Mesodermal cell (in vitro differentiated cells): Measurements from ENCODE around the gene ZSWIM8.

Experiments
- H3K27ac ChIP-seq: 2 replicates; pipeline ENCODE4 v1.7.0; 2013; ENCODE audit warnings: mild to moderate bottlenecking, low read depth, low read length, moderate library complexity; ENCODE audit not compliant: severe bottlenecking
- H3K36me3 ChIP-seq: 2 replicates; pipeline ENCODE4 v1.7.1; 2013; ENCODE audit warnings: mild to moderate bottlenecking, low read length, moderate library complexity; ENCODE audit not compliant: control insufficient read depth, insufficient read depth
- H3K4me1 ChIP-seq: one replicate; pipeline ENCODE4 v1.7.1; 2013; ENCODE audit warnings: mild to moderate bottlenecking, low read length; ENCODE audit not compliant: insufficient read depth, control insufficient read depth, poor library complexity, severe bottlenecking
- H3K4me3 ChIP-seq: 2 replicates; pipeline ENCODE4 v1.7.0; 2013; ENCODE audit warnings: low read length, control low read depth, mild to moderate bottlenecking; ENCODE audit not compliant: insufficient read depth, poor library complexity, severe bottlenecking; ENCODE audit errors: extremely low read depth
- H3K9me3 ChIP-seq: 2 replicates; pipeline ENCODE4 v1.7.1; 2013; ENCODE audit warnings: mild to moderate bottlenecking, low read length, moderate library complexity; ENCODE audit not compliant: control insufficient read depth
- WGBS, 2 experiments: methylation state at CpG; one replicate each; pipeline ENCODE4 v1.1.5; 2013; ENCODE audit warnings: missing lambda C conversion rate in 2 of 2; ENCODE audit not compliant: insufficient coverage in 2 of 2; 5-methylcytosine and 5-hydroxymethylcytosine counted together

Gene ZSWIM8

DNA sequence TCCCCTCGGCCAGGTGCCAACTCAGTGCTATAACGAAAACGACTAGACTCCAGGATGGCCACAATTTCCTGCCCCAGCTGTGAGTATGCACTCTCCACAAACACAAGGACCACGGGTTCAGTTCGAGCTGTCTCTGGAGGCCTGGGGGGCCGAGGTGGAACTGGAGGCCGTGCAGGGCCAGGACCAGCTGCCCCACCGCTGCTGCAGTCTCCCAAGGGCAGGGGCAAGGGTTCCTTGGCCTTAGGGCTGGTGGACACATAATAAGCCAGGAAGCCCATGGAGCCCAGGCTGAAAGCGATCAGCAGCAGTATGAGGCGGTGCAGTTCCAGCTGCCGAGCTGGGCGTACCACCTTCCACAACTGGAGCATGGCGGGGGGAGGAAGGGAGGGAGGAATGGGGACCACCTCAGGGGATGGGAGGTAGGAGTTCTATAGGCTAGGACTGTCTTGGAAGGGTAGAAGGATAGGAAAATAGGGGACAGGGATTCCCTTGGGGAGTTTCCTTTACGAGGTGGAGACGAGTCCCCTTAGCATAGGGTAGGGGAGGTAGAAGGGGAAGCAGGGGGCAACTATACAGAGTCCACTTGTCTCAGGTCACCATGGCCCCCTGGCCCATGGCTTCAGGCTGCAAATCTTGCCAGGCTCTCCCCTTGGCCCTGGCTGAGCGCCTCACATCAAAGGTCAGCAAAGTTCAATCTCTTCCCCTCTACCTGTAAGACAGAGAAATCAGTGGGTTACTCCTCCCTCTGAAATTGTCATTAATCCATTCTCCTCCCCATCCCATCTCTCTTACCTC lies 22.8 kb downstream of the ZSWIM8 start:
- Histone ChIP-seq H3K4me1 (no peaks in the 10 kb centered on the region), H3K4me3 (no peak overlapping the region), H3K36me3 (peaks cover 50% of the 10 kb centered on the region), H3K27ac (no peak overlapping the region), H3K9me3 (no peaks in the 10 kb centered on the region)
- WGBS, 2 experiments = 96% methylated on average over 15 of the region's 16 CpGs

DNA sequence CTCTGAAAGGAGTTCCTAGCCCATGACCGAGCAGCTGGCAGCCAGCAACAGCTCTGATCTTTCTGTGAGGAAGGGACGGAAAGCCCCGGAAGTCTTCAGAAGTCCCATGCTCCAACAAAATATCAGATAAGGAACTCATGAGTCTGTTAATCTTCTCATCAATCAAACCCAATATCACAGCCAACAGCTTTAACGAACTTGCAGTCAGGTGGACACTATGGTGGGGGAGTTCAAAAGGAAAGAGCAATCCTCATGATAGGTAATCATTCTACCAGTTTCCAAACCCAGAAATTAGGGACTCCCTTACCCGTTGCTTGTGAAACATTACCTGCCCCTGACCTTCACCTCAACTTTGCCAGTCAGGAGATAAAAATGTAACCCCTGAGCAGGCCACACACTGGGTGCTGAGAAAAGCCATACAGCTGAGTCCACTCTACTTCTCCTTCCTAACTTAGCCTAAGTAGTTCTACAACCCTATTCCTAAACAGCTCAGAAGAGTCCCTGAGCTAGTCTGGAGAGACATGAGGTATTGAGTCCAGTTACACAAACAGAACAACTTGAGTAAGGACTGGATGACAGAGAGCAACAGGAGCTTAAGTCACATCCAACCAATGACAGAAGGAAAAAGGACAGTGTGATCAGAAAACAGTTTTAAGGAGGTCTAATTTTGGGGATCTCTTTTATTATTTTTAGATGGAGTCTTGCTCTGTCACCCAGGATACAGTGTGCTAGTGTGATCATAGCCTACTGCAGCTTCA lies 23.8 kb downstream of the ZSWIM8 start:
- Histone ChIP-seq H3K4me3 (no peak overlapping the region), H3K27ac (no peak overlapping the region), H3K4me1 (no peaks in the 10 kb centered on the region), H3K36me3 (peaks cover 46% of the 10 kb centered on the region), H3K9me3 (no peaks in the 10 kb centered on the region)
- WGBS, 2 experiments = 70 to 72% methylated on average over 4 of the region's 5 CpGs

DNA sequence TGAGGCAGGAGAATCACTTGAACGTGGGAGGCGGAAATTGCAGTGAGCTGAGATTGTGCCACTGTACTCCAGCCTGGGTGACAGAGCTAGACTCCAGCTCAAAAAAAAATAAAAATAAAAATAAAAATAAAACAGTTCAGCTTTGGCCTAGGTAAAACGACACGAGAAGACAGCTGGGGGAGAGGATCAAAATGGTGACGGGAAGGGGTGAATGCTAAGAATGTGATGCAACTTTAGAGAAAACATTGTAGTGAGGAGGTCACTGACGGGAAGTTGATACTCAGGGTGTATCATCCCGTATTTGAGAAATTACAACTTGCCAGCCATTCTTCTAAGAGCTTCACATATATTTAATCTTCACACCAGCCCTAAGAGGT lies 24.9 kb downstream of the ZSWIM8 start:
- Histone ChIP-seq H3K36me3 (peaks cover 47% of the 10 kb centered on the region), H3K4me3 (peak overlapping the region; percentile 71), H3K27ac (no peak overlapping the region), H3K4me1 (no peaks in the 10 kb centered on the region), H3K9me3 (no peaks in the 10 kb centered on the region)
- whole genome bisulfite sequencing, 2 experiments = 88 to 90% methylated on average over 3 to 5 of the region's 7 CpGs

DNA sequence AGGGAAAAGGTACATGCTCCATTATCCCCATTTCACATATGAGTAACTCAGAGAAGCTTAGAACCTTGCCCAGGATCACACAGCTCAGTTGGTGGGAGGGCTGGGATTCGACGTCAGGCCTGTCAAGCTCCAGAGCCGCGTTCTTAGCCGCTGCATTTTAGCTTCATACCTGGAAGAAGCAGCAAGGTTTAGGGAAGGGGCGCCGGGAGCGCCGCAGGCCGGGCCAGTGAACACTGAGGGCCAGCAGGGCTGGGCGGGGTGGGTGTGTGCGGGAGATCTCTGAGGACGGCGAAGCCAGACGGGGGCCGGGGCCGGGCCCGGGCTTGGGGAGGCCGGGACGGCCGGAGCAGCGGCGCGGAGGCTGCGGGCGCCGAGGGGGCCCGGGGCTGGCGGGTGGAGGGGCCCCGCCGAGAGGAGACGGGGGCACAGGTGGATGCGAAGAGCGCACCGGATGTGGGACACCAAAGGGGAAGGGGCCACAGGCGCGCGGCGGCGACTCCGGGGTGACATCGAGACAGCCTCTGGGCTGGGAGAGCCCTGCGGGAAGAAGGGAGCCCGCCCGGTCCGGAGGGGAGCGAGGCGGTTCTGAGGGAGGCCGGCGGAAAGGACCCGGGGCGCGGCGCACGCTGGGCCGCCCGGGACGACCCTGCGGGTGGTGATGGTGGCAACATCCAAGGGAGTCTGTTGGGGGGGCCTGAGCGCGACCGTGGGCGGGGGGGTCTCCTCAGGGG lies 25.5 kb downstream of the ZSWIM8 start:
- peaks cover 41% of the 10 kb centered on the region for H3K36me3 ChIP-seq
- H3K4me1 ChIP-seq = peaks cover 2% of the 10 kb centered on the region
- no peak overlapping the region for H3K27ac ChIP-seq
- H3K4me3 ChIP-seq = peak overlapping the region; percentile 71
- 1% methylated on average over 51 to 52 of the region's 63 CpGs for WGBS, 2 experiments
- no peaks in the 10 kb centered on the region for H3K9me3 ChIP-seq

DNA sequence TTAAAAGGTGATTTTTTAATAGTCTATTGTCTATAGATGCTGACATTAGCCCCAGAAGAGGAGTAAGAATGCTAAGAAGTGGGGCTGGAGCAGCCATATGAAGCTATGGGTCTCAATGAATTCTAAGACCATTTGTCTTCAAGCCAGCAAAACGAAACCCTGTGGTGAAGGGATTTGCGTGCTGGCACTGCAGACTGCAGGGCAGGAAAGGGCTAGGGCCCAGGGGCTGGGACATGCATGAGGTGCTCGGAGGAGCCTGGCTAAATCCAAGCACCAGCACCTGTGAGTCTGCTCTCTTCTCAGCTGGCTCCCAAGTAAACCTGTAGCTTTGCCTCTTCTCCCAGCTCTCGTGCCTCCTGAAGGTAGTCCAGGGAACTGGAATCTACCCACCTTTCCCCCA lies 27.3 kb downstream of the ZSWIM8 start:
- H3K4me1 ChIP-seq = peaks cover 5% of the 10 kb centered on the region
- no peaks in the 10 kb centered on the region for H3K9me3 ChIP-seq
- H3K36me3 ChIP-seq = peaks cover 32% of the 10 kb centered on the region
- H3K27ac ChIP-seq = no peak overlapping the region
- H3K4me3 ChIP-seq = no peak overlapping the region
- whole genome bisulfite sequencing, 2 experiments = 81 to 87% methylated on average over 3 to 4 of the region's 4 CpGs

DNA sequence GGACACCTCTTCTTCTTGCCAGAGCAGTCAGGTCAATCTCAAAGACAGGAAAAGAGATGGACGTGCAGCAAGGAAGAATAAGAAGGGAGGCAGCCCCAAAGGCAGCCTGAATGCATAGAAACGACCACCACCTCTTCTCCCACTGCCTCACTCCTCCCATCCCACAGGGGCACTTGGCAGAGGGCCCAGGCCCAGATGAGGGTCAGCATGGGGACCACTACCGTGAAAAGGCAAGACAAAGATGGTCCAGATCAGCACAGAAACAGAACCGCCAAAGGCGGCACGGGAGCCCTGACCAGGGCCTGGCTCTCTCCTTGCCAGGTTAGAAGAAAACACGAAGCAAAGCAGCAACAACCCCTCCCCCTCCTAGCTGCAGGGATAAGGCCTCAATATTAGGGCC lies 27.9 kb downstream of the ZSWIM8 start:
- Histone ChIP-seq H3K27ac (no peak overlapping the region), H3K36me3 (peaks cover 28% of the 10 kb centered on the region), H3K4me3 (no peak overlapping the region), H3K4me1 (peaks cover 8% of the 10 kb centered on the region), H3K9me3 (no peaks in the 10 kb centered on the region)
- 95 to 100% methylated on average over 4 of the region's 7 CpGs for WGBS, 2 experiments

DNA sequence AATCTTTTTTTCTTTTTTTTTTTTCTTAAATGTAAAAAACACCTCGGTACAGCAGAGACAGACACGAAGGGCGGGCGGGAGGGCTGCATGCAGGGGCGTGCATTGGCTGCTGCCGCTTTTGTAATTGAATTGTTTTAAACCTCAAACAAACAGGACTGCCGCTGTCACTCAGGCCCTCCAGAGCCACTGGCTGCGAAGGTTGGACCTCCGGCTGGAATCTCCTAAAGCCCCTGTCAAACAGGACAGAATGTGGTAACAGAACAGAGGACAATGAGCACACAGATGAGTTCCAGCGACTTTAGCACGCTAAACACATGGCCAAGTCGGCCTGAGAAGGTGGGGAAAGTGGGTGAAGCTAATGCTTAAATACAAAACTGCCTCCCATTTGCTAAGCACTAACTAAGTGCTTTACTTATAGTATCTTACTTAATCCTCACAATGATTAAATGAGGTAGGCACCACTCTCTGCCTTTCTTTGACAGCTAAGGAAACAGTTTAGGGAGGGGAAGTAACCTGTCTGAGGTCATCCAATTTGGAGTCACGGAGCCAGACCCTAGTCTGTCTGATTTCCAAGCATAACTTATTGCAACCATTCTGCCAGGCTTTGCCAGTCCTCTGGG lies 29.0 kb downstream of the ZSWIM8 start:
- Histone ChIP-seq H3K9me3 (no peaks in the 10 kb centered on the region), H3K4me1 (peaks cover 11% of the 10 kb centered on the region), H3K4me3 (no peak overlapping the region), H3K36me3 (peaks cover 18% of the 10 kb centered on the region), H3K27ac (no peak overlapping the region)
- WGBS, 2 experiments = 92 to 96% methylated on average over 11 of the region's 13 CpGs

DNA sequence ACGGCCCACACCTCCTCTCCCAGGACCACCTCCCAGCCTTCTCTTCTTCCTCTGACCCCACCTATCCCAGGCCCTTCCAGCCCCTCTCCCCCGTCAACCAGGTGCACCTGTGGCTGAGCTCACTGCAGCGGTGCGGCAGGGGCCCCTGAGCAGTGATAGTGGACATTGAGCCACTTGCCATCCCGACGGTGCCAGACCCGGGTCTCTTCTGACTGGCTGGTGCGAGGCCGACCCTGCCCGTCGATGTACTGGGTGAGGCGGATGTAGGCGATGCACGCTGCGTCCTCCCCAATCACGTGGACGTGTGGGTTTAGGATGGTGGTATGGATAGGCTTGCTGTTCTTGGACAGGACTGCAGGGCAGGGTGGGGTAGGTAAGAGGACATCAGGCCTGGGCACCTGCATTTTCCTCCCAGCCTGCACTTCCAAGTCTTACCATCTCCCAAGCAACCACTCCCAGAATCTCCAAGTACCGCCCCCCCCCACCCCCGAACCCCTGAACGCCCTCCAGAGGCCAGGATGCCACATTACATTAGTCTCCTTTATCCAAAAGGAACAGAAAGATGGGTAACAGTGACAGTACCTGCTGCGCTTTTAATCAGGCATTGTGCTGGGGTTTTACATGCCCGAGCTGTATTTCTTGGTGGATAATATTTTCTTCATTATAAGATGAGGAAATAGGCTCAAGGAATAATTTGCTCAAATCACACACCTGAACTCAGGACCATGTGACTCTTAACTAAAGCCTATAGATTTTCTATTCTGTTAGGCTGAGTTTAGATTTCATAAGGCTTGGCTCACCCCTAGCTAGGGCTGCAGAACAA lies 29.7 kb downstream of the ZSWIM8 start:
- WGBS, 2 experiments = 88 to 95% methylated on average over 15 to 16 of the region's 22 CpGs
- no peak overlapping the region for H3K27ac ChIP-seq
- peaks cover 18% of the 10 kb centered on the region for H3K36me3 ChIP-seq
- H3K4me1 ChIP-seq = peaks cover 18% of the 10 kb centered on the region
- H3K9me3 ChIP-seq = no peaks in the 10 kb centered on the region
- H3K4me3 ChIP-seq = no peak overlapping the region

DNA sequence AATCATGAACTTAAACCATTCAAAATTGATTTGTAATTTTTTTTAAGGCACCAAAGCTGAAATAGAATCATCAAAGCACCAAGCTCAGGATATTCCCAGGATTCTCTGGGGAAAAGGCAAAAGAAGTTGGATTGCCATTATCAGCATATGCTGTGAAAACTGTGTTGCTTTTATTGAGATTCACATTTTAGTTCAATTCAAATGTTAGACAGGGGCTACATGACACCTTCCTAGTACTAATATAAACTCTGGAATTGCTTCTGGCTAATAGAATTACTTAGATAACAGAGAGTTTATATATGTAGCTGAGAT lies 30.3 kb downstream of the ZSWIM8 start:
- peaks cover 18% of the 10 kb centered on the region for H3K36me3 ChIP-seq
- no peaks in the 10 kb centered on the region for H3K9me3 ChIP-seq
- H3K4me1 ChIP-seq = peaks cover 19% of the 10 kb centered on the region
- H3K4me3 ChIP-seq = no peak overlapping the region
- H3K27ac ChIP-seq = no peak overlapping the region
